ENCODE data around the gene OASL. TPM values are rescaled to one million over a fixed set of nuclear protein-coding genes. Genes with fewer than 3 reads are reported as not detected.

Gene OASL
- total and polyA plus RNA-seq, 10 of the 15 experiments (the other 5 are each of a cell fraction or from before 2014, with no cell fraction given), result 2.3 to 9.1 (median 2.7) TPM

DNA sequence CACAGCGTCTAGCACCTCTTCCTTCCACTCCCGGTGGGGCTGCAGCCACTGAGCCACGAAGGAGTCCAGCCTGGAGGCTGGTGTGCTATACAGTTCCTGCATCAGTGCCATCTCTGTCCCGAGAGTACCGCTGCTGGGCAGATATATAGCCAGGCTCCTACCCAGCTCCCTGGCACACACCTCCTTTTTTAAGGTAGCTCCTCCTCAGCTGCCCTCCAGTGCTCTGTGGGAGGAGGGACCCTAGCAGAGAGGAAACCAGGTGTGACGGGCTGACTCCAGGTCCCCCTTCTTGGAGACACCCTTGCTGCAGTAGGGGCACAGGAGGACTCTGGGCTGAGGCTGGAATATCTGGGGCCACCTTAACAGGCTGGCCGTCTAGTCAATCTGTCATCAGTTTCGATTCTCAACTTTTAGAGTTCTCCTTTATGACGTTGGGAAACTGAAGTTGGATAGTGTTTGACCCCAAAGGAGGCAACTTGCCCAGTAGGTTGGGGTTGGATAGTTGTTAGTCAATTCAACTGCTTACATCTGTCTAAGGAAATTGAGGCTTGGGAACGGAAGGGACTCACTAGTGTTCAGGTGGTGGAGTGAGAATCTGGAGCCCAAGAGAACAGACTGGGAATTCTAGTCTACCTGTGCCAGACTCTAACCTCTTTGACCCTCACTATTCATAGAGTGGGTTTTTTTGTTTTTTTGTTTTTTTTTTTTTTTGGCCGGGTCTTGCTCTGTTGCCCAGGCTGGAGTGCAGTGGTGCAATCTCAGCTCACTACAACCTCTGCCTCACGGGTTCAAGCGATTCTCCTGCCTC, at the start of gene OASL (continued):
- TF ChIP-seq BCL3 (IDR thresholded peaks at IDR 0.05; ENCODE audit: borderline replicate concordance, insufficient read depth, low read depth, low read length, poor library complexity, severe bottlenecking) (no peak), ZNF384 (IDR thresholded peaks at IDR 0.05; ENCODE audit: borderline replicate concordance, low read depth, low read length) (peak; percentile 62), ATF7 (IDR thresholded peaks at IDR 0.05; ENCODE audit: low read depth) (peak; percentile 88), KDM1A (IDR thresholded peaks at IDR 0.05; ENCODE audit: borderline replicate concordance) (no peak), EED (IDR thresholded peaks at IDR 0.05; ENCODE audit: low read depth) (no peak), HCFC1 (IDR thresholded peaks at IDR 0.05; ENCODE audit: low read length) (peak; percentile 10; the same call in 1 of the 2 replicates), SP1 (IDR thresholded peaks at IDR 0.05; ENCODE audit: low read depth, low read length) (no peak), CEBPZ (IDR thresholded peaks at IDR 0.05; ENCODE audit: low read depth, low read length) (no peak), HDGF (IDR thresholded peaks at IDR 0.05) (no peak), IRF4 (IDR thresholded peaks at IDR 0.05; ENCODE audit: low read depth, low read length) (peak; percentile 63; the same call in 1 of the 2 replicates), ZNF207 (IDR thresholded peaks at IDR 0.05; ENCODE audit: borderline replicate concordance) (peak; percentile 76; the same call in 1 of the 2 replicates), RB1 (IDR thresholded peaks at IDR 0.05; ENCODE audit: borderline replicate concordance) (no peak)
- TF ChIP-seq, protein P1, sequence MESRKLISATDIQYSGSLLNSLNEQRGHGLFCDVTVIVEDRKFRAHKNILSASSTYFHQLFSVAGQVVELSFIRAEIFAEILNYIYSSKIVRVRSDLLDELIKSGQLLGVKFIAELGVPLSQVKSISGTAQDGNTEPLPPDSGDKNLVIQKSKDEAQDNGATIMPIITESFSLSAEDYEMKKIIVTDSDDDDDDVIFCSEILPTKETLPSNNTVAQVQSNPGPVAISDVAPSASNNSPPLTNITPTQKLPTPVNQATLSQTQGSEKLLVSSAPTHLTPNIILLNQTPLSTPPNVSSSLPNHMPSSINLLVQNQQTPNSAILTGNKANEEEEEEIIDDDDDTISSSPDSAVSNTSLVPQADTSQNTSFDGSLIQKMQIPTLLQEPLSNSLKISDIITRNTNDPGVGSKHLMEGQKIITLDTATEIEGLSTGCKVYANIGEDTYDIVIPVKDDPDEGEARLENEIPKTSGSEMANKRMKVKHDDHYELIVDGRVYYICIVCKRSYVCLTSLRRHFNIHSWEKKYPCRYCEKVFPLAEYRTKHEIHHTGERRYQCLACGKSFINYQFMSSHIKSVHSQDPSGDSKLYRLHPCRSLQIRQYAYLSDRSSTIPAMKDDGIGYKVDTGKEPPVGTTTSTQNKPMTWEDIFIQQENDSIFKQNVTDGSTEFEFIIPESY (IDR thresholded peaks at IDR 0.05), result no peak
- TF ChIP-seq, protein P2, sequence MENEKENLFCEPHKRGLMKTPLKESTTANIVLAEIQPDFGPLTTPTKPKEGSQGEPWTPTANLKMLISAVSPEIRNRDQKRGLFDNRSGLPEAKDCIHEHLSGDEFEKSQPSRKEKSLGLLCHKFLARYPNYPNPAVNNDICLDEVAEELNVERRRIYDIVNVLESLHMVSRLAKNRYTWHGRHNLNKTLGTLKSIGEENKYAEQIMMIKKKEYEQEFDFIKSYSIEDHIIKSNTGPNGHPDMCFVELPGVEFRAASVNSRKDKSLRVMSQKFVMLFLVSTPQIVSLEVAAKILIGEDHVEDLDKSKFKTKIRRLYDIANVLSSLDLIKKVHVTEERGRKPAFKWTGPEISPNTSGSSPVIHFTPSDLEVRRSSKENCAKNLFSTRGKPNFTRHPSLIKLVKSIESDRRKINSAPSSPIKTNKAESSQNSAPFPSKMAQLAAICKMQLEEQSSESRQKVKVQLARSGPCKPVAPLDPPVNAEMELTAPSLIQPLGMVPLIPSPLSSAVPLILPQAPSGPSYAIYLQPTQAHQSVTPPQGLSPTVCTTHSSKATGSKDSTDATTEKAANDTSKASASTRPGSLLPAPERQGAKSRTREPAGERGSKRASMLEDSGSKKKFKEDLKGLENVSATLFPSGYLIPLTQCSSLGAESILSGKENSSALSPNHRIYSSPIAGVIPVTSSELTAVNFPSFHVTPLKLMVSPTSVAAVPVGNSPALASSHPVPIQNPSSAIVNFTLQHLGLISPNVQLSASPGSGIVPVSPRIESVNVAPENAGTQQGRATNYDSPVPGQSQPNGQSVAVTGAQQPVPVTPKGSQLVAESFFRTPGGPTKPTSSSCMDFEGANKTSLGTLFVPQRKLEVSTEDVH (IDR thresholded peaks at IDR 0.05; ENCODE audit: low read depth, partially characterized antibody), result no peak
- TF ChIP-seq, protein P3, sequence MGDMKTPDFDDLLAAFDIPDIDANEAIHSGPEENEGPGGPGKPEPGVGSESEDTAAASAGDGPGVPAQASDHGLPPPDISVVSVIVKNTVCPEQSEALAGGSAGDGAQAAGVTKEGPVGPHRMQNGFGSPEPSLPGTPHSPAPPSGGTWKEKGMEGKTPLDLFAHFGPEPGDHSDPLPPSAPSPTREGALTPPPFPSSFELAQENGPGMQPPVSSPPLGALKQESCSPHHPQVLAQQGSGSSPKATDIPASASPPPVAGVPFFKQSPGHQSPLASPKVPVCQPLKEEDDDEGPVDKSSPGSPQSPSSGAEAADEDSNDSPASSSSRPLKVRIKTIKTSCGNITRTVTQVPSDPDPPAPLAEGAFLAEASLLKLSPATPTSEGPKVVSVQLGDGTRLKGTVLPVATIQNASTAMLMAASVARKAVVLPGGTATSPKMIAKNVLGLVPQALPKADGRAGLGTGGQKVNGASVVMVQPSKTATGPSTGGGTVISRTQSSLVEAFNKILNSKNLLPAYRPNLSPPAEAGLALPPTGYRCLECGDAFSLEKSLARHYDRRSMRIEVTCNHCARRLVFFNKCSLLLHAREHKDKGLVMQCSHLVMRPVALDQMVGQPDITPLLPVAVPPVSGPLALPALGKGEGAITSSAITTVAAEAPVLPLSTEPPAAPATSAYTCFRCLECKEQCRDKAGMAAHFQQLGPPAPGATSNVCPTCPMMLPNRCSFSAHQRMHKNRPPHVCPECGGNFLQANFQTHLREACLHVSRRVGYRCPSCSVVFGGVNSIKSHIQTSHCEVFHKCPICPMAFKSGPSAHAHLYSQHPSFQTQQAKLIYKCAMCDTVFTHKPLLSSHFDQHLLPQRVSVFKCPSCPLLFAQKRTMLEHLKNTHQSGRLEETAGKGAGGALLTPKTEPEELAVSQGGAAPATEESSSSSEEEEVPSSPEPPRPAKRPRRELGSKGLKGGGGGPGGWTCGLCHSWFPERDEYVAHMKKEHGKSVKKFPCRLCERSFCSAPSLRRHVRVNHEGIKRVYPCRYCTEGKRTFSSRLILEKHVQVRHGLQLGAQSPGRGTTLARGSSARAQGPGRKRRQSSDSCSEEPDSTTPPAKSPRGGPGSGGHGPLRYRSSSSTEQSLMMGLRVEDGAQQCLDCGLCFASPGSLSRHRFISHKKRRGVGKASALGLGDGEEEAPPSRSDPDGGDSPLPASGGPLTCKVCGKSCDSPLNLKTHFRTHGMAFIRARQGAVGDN (IDR thresholded peaks at IDR 0.05), result no peak

Data from GM12878 (cell line).